Measurements from ENCODE around the gene RAB25.
A peak's percentile ranks its signal among the peaks of the same experiment; 100 is the strongest.

RAB25 gene

GRCh38 chr1:156098784-156099183, 37.8 kb downstream of the RAB25 start:
- no peaks in the 10 kb centered on the region for H3K9me3 ChIP-seq (ENCODE audit: control insufficient read depth, insufficient read depth, low read depth, low read length)
- H3K36me3 ChIP-seq (ENCODE audit: control insufficient read depth in 2 of 2, insufficient read depth in 1 of 2, low read length in 2 of 2): peaks cover 0 to 4% of the 10 kb centered on the region in 2 experiments; a peak in 2 of 3 replicates
- 0 out of 2 replicates have a peak, but pooled peaks have one; percentile 16 for TF ChIP-seq GLIS2 (tag by site-specific recombination; IDR thresholded peaks at IDR 0.05)
- peak; percentile 63 for TF ChIP-seq ZIC2 (tag by site-specific recombination; IDR thresholded peaks at IDR 0.05)
- TF ChIP-seq ZFP37 (tag by site-specific recombination; IDR thresholded peaks at IDR 0.05): no peak
- TF ChIP-seq GLIS1 (tag by site-specific recombination; IDR thresholded peaks at IDR 0.05): peak; percentile 76
- H3K4me3 ChIP-seq (ENCODE audit: low read depth, low read length): no peak overlapping the region
- H3K4me1 ChIP-seq (ENCODE audit: control insufficient read depth, insufficient read depth, low read length): peaks cover 1% of the 10 kb centered on the region
- no peak overlapping the region for H3K27ac ChIP-seq (ENCODE audit: extremely low read depth, low read depth, low read length)
- ChIA-PET POLR2A (interaction anchor here (1.6 to 10.1 kb wide), 3 partner anchors 15 to 31 kb away, joined by 5 to 63 read pairs (median 6); partner anchors contain the start of gene LMNA), CTCF (interaction anchor here (0.6 to 22.5 kb wide), 8 partner anchors 9 to 261 kb away, joined by 3 to 1029 read pairs (median 5); partner anchors contain the start of gene LMNA)

- Histone ChIP-seq H3K4me3 (ENCODE audit: low read depth, low read length) (no peak overlapping the region), H3K27ac (ENCODE audit: extremely low read depth, low read depth, low read length) (no peak overlapping the region), H3K4me1 (ENCODE audit: control insufficient read depth, insufficient read depth, low read length) (peaks cover 4% of the 10 kb centered on the region), H3K36me3 (ENCODE audit: control insufficient read depth in 2 of 2, insufficient read depth in 1 of 2, low read length in 2 of 2) (no peaks in the 10 kb centered on the region), H3K9me3 (ENCODE audit: control insufficient read depth, insufficient read depth, low read depth, low read length) (no peaks in the 10 kb centered on the region)
- POLR2A ChIA-PET: interaction anchor here (1.6 to 10.1 kb wide), 3 partner anchors 15 to 31 kb away, joined by 5 to 63 read pairs (median 6); partner anchors contain the start of gene LMNA
- TF ChIP-seq ZNF311 (tag by site-specific recombination; IDR thresholded peaks at IDR 0.05; ENCODE audit: borderline replicate concordance) (no peak), ZNF707 (tag by site-specific recombination; IDR thresholded peaks at IDR 0.05) (no peak), ZNF433 (tag by site-specific recombination; IDR thresholded peaks at IDR 0.05; ENCODE audit: low read depth) (no peak), ZNF423 (tag by site-specific recombination; IDR thresholded peaks at IDR 0.05) (no peak), ZNF274 (IDR thresholded peaks at IDR 0.05; ENCODE audit: low read length) (no peak), ZNF274 (tag by site-specific recombination; IDR thresholded peaks at IDR 0.05; ENCODE audit: borderline replicate concordance) (no peak), KLF9 (tag by site-specific recombination; IDR thresholded peaks at IDR 0.05; ENCODE audit: low read depth) (no peak), SP7 (tag by site-specific recombination; IDR thresholded peaks at IDR 0.05) (no peak), ZNF555 (tag by site-specific recombination; conservative IDR thresholded peaks at IDR 0.05) (no peak)
- TF ChIP-seq, protein P1, sequence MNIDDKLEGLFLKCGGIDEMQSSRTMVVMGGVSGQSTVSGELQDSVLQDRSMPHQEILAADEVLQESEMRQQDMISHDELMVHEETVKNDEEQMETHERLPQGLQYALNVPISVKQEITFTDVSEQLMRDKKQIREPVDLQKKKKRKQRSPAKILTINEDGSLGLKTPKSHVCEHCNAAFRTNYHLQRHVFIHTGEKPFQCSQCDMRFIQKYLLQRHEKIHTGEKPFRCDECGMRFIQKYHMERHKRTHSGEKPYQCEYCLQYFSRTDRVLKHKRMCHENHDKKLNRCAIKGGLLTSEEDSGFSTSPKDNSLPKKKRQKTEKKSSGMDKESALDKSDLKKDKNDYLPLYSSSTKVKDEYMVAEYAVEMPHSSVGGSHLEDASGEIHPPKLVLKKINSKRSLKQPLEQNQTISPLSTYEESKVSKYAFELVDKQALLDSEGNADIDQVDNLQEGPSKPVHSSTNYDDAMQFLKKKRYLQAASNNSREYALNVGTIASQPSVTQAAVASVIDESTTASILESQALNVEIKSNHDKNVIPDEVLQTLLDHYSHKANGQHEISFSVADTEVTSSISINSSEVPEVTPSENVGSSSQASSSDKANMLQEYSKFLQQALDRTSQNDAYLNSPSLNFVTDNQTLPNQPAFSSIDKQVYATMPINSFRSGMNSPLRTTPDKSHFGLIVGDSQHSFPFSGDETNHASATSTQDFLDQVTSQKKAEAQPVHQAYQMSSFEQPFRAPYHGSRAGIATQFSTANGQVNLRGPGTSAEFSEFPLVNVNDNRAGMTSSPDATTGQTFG (tag by site-specific recombination; IDR thresholded peaks at IDR 0.05; ENCODE audit: borderline replicate concordance): no peak
- CTCF ChIA-PET: interaction anchor here (0.6 to 22.5 kb wide), 8 partner anchors 8 to 260 kb away, joined by 3 to 1029 read pairs (median 4); partner anchors contain the start of gene LMNA
These were observed 38.3 kb downstream of the RAB25 start for GRCh38 chr1:156099282-156099681.

DNA sequence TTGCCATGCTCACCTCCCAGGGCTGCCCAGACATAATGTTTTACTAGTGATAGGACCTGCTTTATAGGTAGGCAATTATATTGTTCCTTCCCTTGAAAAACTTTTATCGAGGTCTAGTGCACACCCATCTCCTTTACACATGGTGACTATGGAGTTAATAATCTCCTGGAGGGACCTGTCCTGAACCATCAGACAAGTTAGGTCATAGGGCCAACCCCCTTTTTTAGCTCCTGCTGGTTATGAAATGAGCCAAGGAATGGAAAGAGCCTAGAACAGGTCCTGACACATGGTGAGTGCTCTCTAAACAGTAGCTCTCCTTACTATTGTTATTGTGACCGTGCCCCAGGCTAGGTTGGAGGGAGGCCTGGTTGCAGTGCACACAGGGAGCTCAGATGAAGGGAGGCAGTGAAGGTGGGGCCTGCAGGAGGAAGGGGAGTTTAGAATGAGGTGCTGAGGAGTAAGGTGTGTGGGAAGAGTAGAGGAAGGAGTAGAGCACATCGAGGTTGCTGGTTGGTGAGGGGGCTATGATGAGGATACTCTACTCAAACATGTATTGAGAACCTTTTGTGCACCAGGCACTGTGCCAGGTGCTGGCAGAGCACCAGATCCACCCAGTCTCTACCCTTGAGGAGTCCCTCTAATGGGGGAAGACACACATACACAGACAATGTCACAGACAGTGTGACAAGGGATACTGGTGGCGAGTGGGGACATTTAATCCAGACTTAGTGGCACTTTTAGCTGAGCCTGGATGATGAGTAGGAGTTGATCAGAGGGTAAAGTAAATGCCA, 39.4 kb downstream of the RAB25 start:
- H3K36me3 ChIP-seq (ENCODE audit: control insufficient read depth in 2 of 2, insufficient read depth in 1 of 2, low read length in 2 of 2): no peaks in the 10 kb centered on the region
- peaks cover 4% of the 10 kb centered on the region for H3K4me1 ChIP-seq (ENCODE audit: control insufficient read depth, insufficient read depth, low read length)
- peak; percentile 60 for TF ChIP-seq GLIS1 (tag by site-specific recombination; IDR thresholded peaks at IDR 0.05)
- peak; percentile 67 for TF ChIP-seq WT1 (tag by site-specific recombination; IDR thresholded peaks at IDR 0.05)
- peak; percentile 38; the same call in 1 of the 2 replicates for TF ChIP-seq EGR2 (tag by site-specific recombination; IDR thresholded peaks at IDR 0.05; ENCODE audit: low read depth)
- TF ChIP-seq ZNF529 (tag by site-specific recombination; IDR thresholded peaks at IDR 0.05; ENCODE audit: insufficient replicate concordance): no peak
- peak; percentile 40 for TF ChIP-seq ZNF366 (tag by site-specific recombination; conservative IDR thresholded peaks at IDR 0.05)
- TF ChIP-seq ZIC2 (tag by site-specific recombination; IDR thresholded peaks at IDR 0.05): peak; percentile 32; the same call in 1 of the 2 replicates
- peak; percentile 32; the same call in 1 of the 2 replicates for TF ChIP-seq ZNF600 (tag by site-specific recombination; IDR thresholded peaks at IDR 0.05)
- peak; percentile 67 for TF ChIP-seq ZFHX2 (tag by site-specific recombination; conservative IDR thresholded peaks at IDR 0.05)
- TF ChIP-seq ZSCAN16 (tag by site-specific recombination; IDR thresholded peaks at IDR 0.05): peak; percentile 96
- TF ChIP-seq ZNF114 (tag by site-specific recombination; IDR thresholded peaks at IDR 0.05): no peak
- H3K4me3 ChIP-seq (ENCODE audit: low read depth, low read length): no peak overlapping the region
- H3K27ac ChIP-seq (ENCODE audit: extremely low read depth, low read depth, low read length): no peak overlapping the region
- H3K9me3 ChIP-seq (ENCODE audit: control insufficient read depth, insufficient read depth, low read depth, low read length): no peaks in the 10 kb centered on the region
- ChIA-PET POLR2A (interaction anchor here (0.6 to 10.1 kb wide), 4 partner anchors 14 to 124 kb away, joined by 3 to 63 read pairs (median 4); partner anchors contain the start of gene LMNA), CTCF (interaction anchor here (0.6 to 22.5 kb wide), 6 partner anchors 9 to 930 kb away, joined by 3 to 1029 read pairs (median 6); partner anchors contain the start of gene LMNA)

All from HEK293 (cell line).